Uterus (tissue), 2 donors: ENCODE results near the gene KRT82.

Source experiments
- POLR2A ChIP-seq, 2 donors: fragments of 450-650 bp; IDR thresholded peaks; one replicate each; pipeline ENCODE4 v1.6.1; 2016; ENCODE audit warnings: antibody characterized with exemption in 2 of 2, mild to moderate bottlenecking in 1 of 2, moderate library complexity in 1 of 2
- TF ChIP-seq, protein P1 (sequence below), 4 experiments: fragments of 200-600 bp in 2 of 4; fragments of 450-650 bp in 2 of 4; sonication (generic) in 2 of 4; IDR thresholded peaks; one replicate each; pipeline ENCODE4 v1.5.1; 2016 to 2019; ENCODE audit warnings: antibody characterized with exemption in 4 of 4, mild to moderate bottlenecking in 2 of 4, moderate library complexity in 1 of 4

DNA sequence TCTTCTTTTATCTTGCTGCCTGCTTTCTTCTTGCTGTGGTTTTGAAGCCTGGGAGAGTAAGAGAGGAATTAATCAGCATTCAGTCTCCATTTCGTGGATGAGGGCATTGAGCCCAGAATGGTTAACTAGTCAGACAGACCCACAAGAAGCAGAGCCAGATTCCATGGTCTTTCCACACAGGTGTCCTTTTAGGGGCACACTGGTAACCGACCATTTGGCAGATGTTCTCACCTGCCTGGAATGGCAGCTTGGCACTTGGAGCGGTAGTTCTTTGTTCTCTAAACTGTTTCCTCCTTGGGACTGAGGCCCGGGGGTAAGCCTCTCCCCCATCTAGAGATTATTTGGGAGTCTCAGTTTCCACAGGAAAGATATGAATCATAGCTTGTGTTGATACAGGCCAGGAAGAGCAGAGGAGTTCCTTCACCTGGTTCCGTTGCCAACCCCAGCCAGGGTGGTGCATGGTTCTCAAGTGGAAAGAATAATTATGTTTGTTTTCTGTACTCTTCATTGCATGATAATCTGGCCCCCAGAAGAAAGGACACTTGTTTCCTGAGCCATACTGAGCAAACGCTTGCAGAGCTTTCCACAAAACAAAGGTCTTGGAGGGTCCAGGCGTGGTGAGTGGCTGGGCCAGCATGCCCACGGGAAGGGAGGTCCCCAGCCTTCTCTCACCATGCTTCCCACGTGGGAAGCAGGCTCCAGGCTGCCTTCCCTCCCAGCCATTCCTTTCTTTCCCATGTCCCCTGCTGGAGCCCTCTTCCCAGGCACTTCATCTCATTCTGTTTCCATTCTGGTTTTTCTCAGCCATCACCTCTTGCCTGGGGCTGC is 30.1 kb upstream of the KRT82 start:
- TF ChIP-seq, protein P1, sequence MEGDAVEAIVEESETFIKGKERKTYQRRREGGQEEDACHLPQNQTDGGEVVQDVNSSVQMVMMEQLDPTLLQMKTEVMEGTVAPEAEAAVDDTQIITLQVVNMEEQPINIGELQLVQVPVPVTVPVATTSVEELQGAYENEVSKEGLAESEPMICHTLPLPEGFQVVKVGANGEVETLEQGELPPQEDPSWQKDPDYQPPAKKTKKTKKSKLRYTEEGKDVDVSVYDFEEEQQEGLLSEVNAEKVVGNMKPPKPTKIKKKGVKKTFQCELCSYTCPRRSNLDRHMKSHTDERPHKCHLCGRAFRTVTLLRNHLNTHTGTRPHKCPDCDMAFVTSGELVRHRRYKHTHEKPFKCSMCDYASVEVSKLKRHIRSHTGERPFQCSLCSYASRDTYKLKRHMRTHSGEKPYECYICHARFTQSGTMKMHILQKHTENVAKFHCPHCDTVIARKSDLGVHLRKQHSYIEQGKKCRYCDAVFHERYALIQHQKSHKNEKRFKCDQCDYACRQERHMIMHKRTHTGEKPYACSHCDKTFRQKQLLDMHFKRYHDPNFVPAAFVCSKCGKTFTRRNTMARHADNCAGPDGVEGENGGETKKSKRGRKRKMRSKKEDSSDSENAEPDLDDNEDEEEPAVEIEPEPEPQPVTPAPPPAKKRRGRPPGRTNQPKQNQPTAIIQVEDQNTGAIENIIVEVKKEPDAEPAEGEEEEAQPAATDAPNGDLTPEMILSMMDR (IDR thresholded peaks at IDR 0.05): no peak
- no peak for TF ChIP-seq POLR2A (IDR thresholded peaks at IDR 0.05)
